HG02759 (cell line): ENCODE results near the gene LAMA2.
A peak's percentile ranks its signal among the peaks of the same experiment; 100 is the strongest.

Experiments used
- ATAC-seq: cut with Tn5 transposase; IDR thresholded peaks from one replicate; pipeline ENCODE4 v1.9.1; 2021; ENCODE audit warnings: mild to moderate bottlenecking, moderate library complexity; ENCODE audit not compliant: unreplicated experiment

LAMA2 gene

DNA sequence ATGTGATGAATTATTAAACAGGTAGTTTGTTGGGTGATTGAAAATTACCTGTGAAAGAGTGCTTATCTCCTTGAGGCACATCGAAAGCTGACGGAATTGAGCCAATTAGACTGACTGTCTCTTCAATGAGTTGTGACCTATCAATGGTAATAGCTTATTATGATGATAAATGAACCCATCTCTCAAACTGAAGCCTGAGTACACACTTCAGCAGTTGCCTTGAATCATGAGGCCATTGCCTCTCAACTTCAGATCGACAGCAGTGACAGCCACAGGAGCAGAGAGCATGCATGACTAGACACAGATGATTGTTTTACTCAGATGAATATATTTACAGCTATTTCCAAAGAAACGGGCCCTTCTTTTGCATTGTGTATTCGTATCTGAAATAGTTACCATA, 323.9 kb downstream of the LAMA2 start:
- no peak for ATAC-seq

GRCh38 chr6:129207832-129208231, 324.9 kb downstream of the LAMA2 start:
- ATAC-seq, result no peak

GRCh38 chr6:129208415-129209034, 325.6 kb downstream of the LAMA2 start:
- ATAC-seq, result no peak

DNA sequence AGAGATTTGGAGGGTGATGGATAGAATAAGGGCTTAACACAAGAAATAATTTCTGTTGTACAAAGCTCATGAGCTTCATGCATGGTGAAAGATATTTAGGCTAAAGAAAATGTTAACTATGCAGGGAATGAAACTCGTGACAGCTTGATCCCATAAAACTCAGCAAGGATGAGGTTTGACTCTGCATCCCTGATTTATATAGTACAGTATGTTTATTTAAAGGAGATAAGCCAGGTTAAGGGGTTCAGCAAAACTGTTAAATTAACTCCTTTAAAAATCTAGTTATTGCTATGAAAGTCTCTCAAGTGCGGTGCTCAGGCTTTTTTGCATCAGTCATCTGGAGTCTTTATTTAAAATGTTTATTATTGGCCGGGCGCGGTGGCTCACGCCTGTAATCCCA, 326.4 kb downstream of the LAMA2 start:
- ATAC-seq, result no peak

DNA sequence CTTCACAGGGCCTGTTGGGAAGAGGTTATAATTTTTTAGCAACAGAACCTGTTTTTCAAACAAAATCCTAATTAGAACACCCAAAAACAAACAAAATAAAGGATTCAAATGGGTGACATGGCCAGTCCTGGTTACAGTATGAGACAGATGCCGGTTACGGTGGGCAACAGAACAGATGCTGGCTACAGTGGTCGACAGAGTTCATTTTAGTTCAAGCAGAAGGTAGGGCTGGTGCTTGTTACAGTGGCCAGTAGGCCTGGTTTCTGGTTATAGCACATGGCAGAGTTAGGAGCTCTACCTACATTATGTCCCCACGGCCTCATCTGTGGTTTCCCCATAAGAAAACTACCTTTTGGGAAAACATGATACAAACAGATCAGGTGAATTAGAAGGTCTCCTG, 327.7 kb downstream of the LAMA2 start:
- no peak for ATAC-seq

- ATAC-seq, result no peak
Observed at GRCh38 chr6:129211626-129212025, 328.7 kb downstream of the LAMA2 start.

DNA sequence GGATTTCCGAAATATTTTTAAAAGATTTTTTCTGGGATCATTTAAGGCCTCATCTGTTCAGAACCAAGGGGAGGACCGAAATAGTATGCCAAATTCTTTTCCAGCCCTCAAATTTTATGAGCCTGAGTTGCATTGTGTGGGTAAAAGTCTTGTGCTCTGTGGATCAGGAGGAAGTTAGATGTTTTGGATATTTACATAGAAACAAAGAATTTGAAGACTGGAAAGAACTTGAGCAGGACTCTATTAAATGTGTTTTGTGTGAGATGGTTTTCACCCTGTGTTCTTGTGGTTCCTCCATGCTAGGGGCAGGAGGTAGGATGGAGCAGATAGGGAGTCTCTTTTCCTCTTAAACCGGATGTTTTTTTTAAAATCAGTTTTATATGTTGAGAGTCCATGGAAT, 329.1 kb downstream of the LAMA2 start:
- ATAC-seq, result no peak

- ATAC-seq, result no peak
Observed at GRCh38 chr6:129215246-129215645, 332.3 kb downstream of the LAMA2 start.

- ATAC-seq, result no peak
Observed at GRCh38 chr6:129215916-129216520, 333.1 kb downstream of the LAMA2 start.

DNA sequence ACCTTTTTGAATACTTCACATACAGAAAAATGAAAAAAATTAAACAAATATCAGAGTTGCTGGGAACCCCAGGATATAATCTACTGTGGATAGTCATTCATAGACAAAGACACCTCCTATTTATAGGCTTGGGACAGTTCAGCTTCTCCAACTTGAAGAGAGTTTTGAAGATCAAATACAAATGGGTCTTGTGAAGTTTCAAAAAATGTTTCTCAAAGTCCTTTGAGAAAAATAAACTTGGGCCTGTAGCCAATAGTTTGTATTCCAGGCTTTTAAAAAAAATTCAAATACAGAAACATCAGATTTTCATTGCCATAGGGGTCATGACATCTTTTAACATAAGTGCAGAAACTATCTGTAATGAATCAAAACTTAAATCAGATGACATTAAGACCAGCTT, 334.8 kb downstream of the LAMA2 start:
- ATAC-seq, result no peak

- peak; percentile 60 for ATAC-seq
Observed at GRCh38 chr6:129233458-129234134, 350.7 kb downstream of the LAMA2 start.

- peak; percentile 1 for ATAC-seq
Observed at GRCh38 chr6:129235167-129236000, 352.4 kb downstream of the LAMA2 start.

- ATAC-seq, result peak; percentile 67
Observed at GRCh38 chr6:129236001-129236517, 353.1 kb downstream of the LAMA2 start.

GRCh38 chr6:129238991-129239390, 356.1 kb downstream of the LAMA2 start:
- no peak for ATAC-seq

DNA sequence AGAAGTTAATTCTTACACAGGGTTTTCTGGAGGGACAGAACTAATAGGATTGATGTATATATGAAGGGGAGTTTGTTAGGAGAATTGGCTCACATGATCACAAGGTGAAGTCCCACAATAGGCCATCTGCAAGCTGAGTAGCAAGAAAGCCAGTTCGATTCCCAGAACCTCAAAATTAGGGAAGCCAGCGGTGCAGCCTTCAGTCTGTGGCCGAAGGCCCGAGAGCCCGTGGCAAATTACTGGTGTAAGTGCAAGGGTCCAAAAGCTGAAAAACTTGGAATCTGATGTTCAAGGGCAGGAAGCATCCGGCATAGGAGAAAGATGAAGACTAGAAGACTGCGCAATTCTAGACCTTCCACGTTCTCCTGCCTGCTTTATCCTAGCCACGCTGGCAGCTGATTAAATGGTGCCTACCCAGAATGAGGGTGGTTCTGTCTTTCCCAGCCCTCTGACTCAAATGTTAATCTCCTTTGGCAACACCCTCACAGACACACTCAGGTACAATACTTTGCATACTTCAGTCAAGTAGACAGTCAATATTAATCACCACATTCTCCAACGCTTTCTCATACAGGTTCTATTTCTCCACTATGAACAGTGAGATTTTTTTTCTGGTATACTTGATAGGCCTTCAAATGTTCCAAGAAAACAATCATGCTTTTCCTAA, 357.0 kb downstream of the LAMA2 start:
- ATAC-seq, result no peak

GRCh38 chr6:129240492-129240853, 357.5 kb downstream of the LAMA2 start:
- ATAC-seq, result no peak

- no peak for ATAC-seq
Observed at GRCh38 chr6:129242546-129242945, 359.6 kb downstream of the LAMA2 start.

GRCh38 chr6:129243377-129243776, 360.4 kb downstream of the LAMA2 start:
- ATAC-seq, result no peak

GRCh38 chr6:129248946-129249345, 366.0 kb downstream of the LAMA2 start:
- no peak for ATAC-seq

DNA sequence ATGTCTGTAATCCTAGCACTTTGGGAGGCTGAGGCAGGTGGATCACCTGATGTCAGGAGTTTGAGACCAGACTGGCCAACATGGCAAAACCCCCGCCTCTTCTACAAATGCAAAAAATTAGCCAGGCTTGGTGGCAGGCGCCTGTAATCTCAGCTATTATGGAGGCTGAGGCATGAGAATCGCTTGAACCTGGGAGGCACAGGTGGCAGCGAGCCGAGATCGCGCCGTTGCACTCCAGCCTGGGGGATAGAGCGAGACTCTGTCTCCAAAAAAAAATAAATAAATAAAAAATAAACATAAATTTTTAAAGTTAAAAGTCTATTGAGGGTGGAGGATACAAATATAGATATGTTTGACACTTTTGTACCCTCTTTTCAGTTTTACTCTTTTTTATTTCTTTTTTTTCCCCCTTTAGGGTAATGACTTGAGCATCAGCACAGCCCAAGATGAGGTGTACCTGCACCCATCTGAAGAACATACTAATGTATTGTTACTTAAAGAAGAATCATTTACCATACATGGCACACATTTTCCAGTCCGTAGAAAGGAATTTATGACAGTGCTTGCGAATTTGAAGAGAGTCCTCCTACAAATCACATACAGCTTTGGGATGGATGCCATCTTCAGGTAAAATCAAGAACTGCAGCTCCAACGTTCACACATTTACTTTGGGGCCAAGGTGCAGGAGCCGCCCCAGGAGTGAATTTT, 368.9 kb downstream of the LAMA2 start:
- ATAC-seq, result peak; percentile 91
